ENCODE measurements around the gene GPATCH3. TPM values are rescaled to one million over a fixed set of nuclear protein-coding genes. Genes with fewer than 3 reads are reported as not detected.

Gene GPATCH3
- total RNA-seq, 1 experiment from 2014 or later, result 9.9 TPM

- TF ChIP-seq CTCF (IDR thresholded peaks at IDR 0.05; ENCODE audit: unreplicated experiment), result no peak
- Mint-ChIP-seq H3K9me3 (ENCODE audit: unreplicated experiment) (no peaks in the 10 kb centered on the region), H3K27ac (ENCODE audit: low read depth, unreplicated experiment) (no peak overlapping the region), H3K4me3 (ENCODE audit: unreplicated experiment) (no peak overlapping the region), H3K27me3 (ENCODE audit: insufficient read depth, unreplicated experiment) (no peaks in the 10 kb centered on the region), H3K36me3 (ENCODE audit: insufficient read depth, unreplicated experiment) (peaks cover 12% of the 10 kb centered on the region), H3K4me1 (ENCODE audit: insufficient read depth, unreplicated experiment) (peaks cover 29% of the 10 kb centered on the region)
- CTCF ChIA-PET, result interaction anchor here (0.6 to 3.1 kb wide), 9 partner anchors 11 to 141 kb away, joined by 3 to 18 read pairs (median 5); no protein-coding TSS in a partner anchor
- intact Hi-C loops (cut with micrococcal nuclease), result no loop called here
- no TSS peak for BruUV-seq (replicated peaks)
- DNase-seq (ENCODE audit: unreplicated experiment), result no peak
- POLR2A ChIA-PET, result interaction anchor here (0.5 to 9.7 kb wide), 6 partner anchors 7 to 33 kb away, joined by 3 to 131 read pairs (median 39); partner anchors contain the start of genes GPN2 and SFN
These were observed 43.4 kb downstream of the GPATCH3 start for GRCh38 chr1:26856604-26857469.

GRCh38 chr1:26856181-26856580 lies 44.1 kb downstream of the GPATCH3 start:
- Mint-ChIP-seq H3K4me1 (ENCODE audit: insufficient read depth, unreplicated experiment) (peaks cover 22% of the 10 kb centered on the region), H3K4me3 (ENCODE audit: unreplicated experiment) (no peak overlapping the region), H3K9me3 (ENCODE audit: unreplicated experiment) (no peaks in the 10 kb centered on the region), H3K27me3 (ENCODE audit: insufficient read depth, unreplicated experiment) (no peaks in the 10 kb centered on the region), H3K36me3 (ENCODE audit: insufficient read depth, unreplicated experiment) (peaks cover 18% of the 10 kb centered on the region), H3K27ac (ENCODE audit: low read depth, unreplicated experiment) (peak overlapping the region; percentile 65)
- TF ChIP-seq CTCF (IDR thresholded peaks at IDR 0.05; ENCODE audit: unreplicated experiment), result no peak
- ChIA-PET CTCF (interaction anchor here (0.6 to 2.5 kb wide), 6 partner anchors 11 to 142 kb away, joined by 3 to 13 read pairs (median 4); no protein-coding TSS in a partner anchor), POLR2A (interaction anchor here (0.6 to 5.8 kb wide), 5 partner anchors 9 to 156 kb away, joined by 3 to 82 read pairs (median 6); partner anchors contain the start of genes GPATCH3, GPN2 and SFN)
- DNase-seq (ENCODE audit: unreplicated experiment), result no peak
- intact Hi-C loops (cut with micrococcal nuclease), result no loop called here
- BruUV-seq (replicated peaks), result no TSS peak

- H3K4me1 Mint-ChIP-seq (ENCODE audit: insufficient read depth, unreplicated experiment), result peaks cover 19% of the 10 kb centered on the region
- intact Hi-C loops (cut with micrococcal nuclease), result no loop called here
- no TSS peak for BruUV-seq (replicated peaks)
These were observed 44.6 kb downstream of the GPATCH3 start for GRCh38 chr1:26855636-26856035.

More at GRCh38 chr1:26855636-26856035, 44.6 kb downstream of the GPATCH3 start:
- CTCF ChIA-PET, result interaction anchor here (0.6 to 2.5 kb wide), 9 partner anchors 8 to 143 kb away, joined by 3 to 13 read pairs (median 4); partner anchors contain the start of genes GPN2 and SFN
- Mint-ChIP-seq H3K27me3 (ENCODE audit: insufficient read depth, unreplicated experiment) (no peaks in the 10 kb centered on the region), H3K27ac (ENCODE audit: low read depth, unreplicated experiment) (peak overlapping the region; percentile 65), H3K9me3 (ENCODE audit: unreplicated experiment) (no peaks in the 10 kb centered on the region), H3K4me3 (ENCODE audit: unreplicated experiment) (no peak overlapping the region), H3K36me3 (ENCODE audit: insufficient read depth, unreplicated experiment) (peaks cover 24% of the 10 kb centered on the region)
- no peak for TF ChIP-seq CTCF (IDR thresholded peaks at IDR 0.05; ENCODE audit: unreplicated experiment)
- DNase-seq (ENCODE audit: unreplicated experiment), result no peak
- POLR2A ChIA-PET, result interaction anchor here (0.6 to 5.8 kb wide), 9 partner anchors 9 to 443 kb away, joined by 3 to 82 read pairs (median 4); partner anchors contain the start of genes GPATCH3, GPN2 and SFN

All from MCF 10A (cell line).